HFF-Myc (cell line): ENCODE measurements around the gene ZNF622.
"Not testable (repeated sequence)": the region's sequence is repeated elsewhere in the genome, so short reads cannot be mapped to it uniquely, and the experiment has no call there.

Experiments used
- DNase-seq: peaks from one replicate; pipeline ENCODE4 v3.0.0-alpha.2; 2011; ENCODE audit warnings: low read depth; ENCODE audit errors: extremely low read depth
- H3K4me3 ChIP-seq: replicated peaks from 2 replicates; pipeline ENCODE4 v1.5.1; 2011; ENCODE audit warnings: low read depth, mild to moderate bottlenecking, control low read depth, low read length
- CTCF ChIP-seq: IDR thresholded peaks from 2 replicates; pipeline ENCODE4 v1.5.1; 2012; ENCODE audit warnings: mild to moderate bottlenecking, low read depth, low read length, control low read depth; ENCODE audit errors: missing control alignments

The ZNF622 gene

GRCh38 chr5:16480821-16481538 is 15.4 kb upstream of the ZNF622 start:
- H3K4me3 ChIP-seq = no peak overlapping the region
- TF ChIP-seq CTCF = no peak
- no peak for DNase-seq

DNA sequence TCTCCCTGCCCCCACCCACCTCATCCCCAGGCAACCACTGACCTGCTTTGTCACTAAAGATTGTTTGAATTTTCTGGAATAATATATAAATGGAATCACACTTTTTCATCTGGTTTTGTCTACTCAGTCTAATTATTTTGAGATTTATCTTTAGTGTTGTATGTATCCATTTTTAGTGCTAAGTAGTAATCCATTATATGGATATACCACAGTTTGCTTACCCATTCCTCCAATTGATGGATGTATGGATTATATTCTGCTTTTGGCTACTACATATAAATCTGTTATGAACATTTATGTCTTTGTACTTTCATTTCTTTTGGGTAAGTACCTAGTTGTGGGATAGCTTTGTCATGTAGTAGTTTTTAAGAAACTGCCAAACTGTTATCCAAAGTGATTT is 14.5 kb upstream of the ZNF622 start:
- no peak for TF ChIP-seq CTCF

DNA sequence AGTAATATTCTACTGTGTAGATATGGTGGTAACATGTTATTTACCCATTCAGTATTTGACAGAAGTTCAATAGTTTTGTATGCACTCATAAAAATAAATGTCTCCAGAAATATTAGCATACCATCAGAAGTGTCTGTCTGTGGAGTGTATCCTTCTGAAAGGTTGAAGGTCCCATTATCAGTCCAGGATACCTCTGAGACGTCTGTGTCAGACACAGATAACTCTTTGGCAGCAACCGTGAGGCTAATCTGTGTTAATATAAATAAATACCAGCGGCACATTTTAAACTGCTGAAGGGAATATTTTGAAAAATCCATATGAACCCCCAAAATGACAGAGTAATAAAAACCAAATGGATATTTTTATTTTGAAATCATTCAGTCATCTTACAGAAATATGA is 11.9 kb upstream of the ZNF622 start:
- TF ChIP-seq CTCF = no peak
- no peak overlapping the region for H3K4me3 ChIP-seq
- DNase-seq = no peak

More for the DNA sequence above, 14.5 kb upstream of the ZNF622 start:
- no peak overlapping the region for H3K4me3 ChIP-seq
- no peak for DNase-seq

DNA sequence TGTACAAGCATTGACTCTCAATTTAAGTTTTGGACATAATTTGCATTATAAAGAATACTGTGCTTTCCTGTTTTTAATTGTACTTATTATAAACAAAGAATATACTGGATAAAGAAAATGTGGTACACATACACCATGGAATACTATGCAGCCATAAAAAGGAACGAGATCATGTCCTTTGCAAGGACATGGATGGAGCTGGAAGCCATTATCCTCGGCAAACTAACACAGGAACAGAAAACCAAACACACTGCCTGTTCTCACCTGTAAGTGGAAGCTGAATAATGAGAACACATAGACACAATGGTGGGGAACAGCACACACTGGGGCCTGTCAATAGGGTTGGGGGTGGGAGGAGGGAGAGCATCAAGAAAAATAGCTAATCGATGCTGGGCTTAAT is 10.8 kb upstream of the ZNF622 start:
- not testable (repeated sequence) for DNase-seq, H3K4me3 ChIP-seq

GRCh38 chr5:16471387-16471786 is 5.8 kb upstream of the ZNF622 start:
- H3K4me3 ChIP-seq = no peak overlapping the region
- DNase-seq = no peak
- no peak for TF ChIP-seq CTCF

DNA sequence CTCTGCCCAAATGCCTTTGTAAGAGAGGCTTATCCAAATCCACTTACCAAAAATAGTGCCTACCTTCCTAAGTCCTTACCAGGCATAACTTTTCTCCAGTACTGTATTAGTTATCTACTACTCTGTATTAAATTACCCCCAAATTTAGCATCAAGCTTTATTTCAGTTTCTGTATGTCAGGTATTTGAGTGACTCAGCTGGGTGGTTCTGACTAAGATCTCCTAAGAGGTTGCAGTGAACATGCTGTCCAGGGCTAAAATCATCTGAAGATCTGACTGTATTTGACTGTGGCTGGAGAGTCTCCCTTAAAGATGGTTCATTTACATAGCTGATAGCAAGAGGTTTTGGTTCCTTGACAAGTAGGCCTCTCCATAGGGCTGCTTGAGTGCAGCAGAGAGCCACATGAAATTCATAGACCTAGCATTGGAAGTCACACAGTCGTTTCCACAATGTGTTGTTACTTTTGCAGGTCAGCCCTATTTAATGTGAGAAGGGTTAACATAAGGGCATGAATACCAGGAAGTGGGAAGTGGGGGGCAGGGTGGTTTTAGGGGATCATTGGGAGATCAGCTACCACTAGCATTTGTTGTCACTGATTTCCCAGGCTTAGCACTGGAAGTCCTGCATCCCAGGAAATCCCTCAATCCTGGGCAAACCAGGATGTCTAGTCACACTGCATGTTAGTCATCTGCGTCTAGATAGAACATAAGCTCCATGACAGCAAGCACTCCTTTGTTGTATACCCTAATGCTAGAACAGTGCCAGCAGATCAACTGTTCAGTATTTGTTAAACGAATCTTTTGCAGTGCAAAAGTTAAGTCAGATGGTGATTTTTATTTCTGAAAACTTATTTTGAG is 2.0 kb upstream of the ZNF622 start:
- TF ChIP-seq CTCF = no peak
- DNase-seq = no peak
- no peak overlapping the region for H3K4me3 ChIP-seq
